Esophagus squamous epithelium (tissue), 4 donors: ENCODE measurements around the gene ATXN2L.

ENCODE experiments used
- POLR2A ChIP-seq, 4 donors: fragments of 450-650 bp; IDR thresholded peaks; one replicate each; pipeline ENCODE4 v1.6.1; 2017; ENCODE audit warnings: antibody characterized with exemption in 4 of 4, mild to moderate bottlenecking in 4 of 4, moderate library complexity in 3 of 4
- TF ChIP-seq, protein P1 (sequence below), 6 experiments: fragments of 450-650 bp in 4 of 6; fragments of 200-600 bp in 2 of 6; sonication (generic) in 2 of 6; IDR thresholded peaks; one replicate each; pipeline ENCODE4 v1.5.1; 2016 to 2019; ENCODE audit warnings: antibody characterized with exemption in 6 of 6, mild to moderate bottlenecking in 4 of 6, moderate library complexity in 4 of 6

GRCh38 chr16:28826141-28826540 is 3.3 kb downstream of the ATXN2L start:
- no peak for TF ChIP-seq POLR2A (IDR thresholded peaks at IDR 0.05)
- TF ChIP-seq, protein P1, sequence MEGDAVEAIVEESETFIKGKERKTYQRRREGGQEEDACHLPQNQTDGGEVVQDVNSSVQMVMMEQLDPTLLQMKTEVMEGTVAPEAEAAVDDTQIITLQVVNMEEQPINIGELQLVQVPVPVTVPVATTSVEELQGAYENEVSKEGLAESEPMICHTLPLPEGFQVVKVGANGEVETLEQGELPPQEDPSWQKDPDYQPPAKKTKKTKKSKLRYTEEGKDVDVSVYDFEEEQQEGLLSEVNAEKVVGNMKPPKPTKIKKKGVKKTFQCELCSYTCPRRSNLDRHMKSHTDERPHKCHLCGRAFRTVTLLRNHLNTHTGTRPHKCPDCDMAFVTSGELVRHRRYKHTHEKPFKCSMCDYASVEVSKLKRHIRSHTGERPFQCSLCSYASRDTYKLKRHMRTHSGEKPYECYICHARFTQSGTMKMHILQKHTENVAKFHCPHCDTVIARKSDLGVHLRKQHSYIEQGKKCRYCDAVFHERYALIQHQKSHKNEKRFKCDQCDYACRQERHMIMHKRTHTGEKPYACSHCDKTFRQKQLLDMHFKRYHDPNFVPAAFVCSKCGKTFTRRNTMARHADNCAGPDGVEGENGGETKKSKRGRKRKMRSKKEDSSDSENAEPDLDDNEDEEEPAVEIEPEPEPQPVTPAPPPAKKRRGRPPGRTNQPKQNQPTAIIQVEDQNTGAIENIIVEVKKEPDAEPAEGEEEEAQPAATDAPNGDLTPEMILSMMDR (IDR thresholded peaks at IDR 0.05), result no peak
